Hepatocyte (in vitro differentiated cells): ENCODE data around the gene PTPDC1. TPM values are rescaled to one million over a fixed set of nuclear protein-coding genes. Genes with fewer than 3 reads are reported as not detected.
A peak's percentile ranks its signal among the peaks of the same experiment; 100 is the strongest.

Experiments used
- DNase-seq: peaks from one replicate; pipeline ENCODE4 v3.0.0-alpha.2; 2016; ENCODE audit warnings: low spot score
- H2AFZ ChIP-seq: fragments of 200-600 bp; sonication (generic); 2 replicates; pipeline ENCODE4 v1.6.0; 2016; ENCODE audit warnings: antibody characterized with exemption, mild to moderate bottlenecking
- H3K27ac ChIP-seq: fragments of 200-600 bp; sonication (generic); 2 replicates; pipeline ENCODE4 v1.5.1; 2016; ENCODE audit warnings: mild to moderate bottlenecking
- H3K27me3 ChIP-seq: fragments of 200-600 bp; sonication (generic); 2 replicates; pipeline ENCODE4 v1.6.1; 2016
- H3K36me3 ChIP-seq: fragments of 200-600 bp; sonication (generic); replicated peaks from 2 replicates; pipeline ENCODE4 v1.5.1; 2016; ENCODE audit warnings: low read depth; ENCODE audit not compliant: insufficient read depth
- H3K4me1 ChIP-seq: fragments of 200-600 bp; sonication (generic); 2 replicates; pipeline ENCODE4 v1.5.1; 2016; ENCODE audit warnings: mild to moderate bottlenecking, moderate library complexity; ENCODE audit not compliant: insufficient read depth
- H3K4me2 ChIP-seq: fragments of 200-600 bp; sonication (generic); 2 replicates; pipeline ENCODE4 v1.6.0; 2016
- H3K4me3 ChIP-seq: fragments of 200-600 bp; sonication (generic); 2 replicates; pipeline ENCODE4 v1.5.1; 2016; ENCODE audit warnings: mild to moderate bottlenecking
- H3K79me2 ChIP-seq: fragments of 200-600 bp; sonication (generic); 2 replicates; pipeline ENCODE4 v1.6.0; 2017; ENCODE audit warnings: mild to moderate bottlenecking
- H3K9me2 ChIP-seq: fragments of 200-600 bp; sonication (generic); replicated peaks from 2 replicates; pipeline ENCODE4 v1.6.0; 2017; ENCODE audit warnings: mild to moderate bottlenecking; ENCODE audit not compliant: insufficient read depth
- H3K9me3 ChIP-seq: fragments of 200-600 bp; sonication (generic); 2 replicates; pipeline ENCODE4 v1.5.1; 2016; ENCODE audit warnings: low read depth, mild to moderate bottlenecking
- H4K20me1 ChIP-seq: fragments of 200-600 bp; sonication (generic); 2 replicates; pipeline ENCODE4 v1.6.0; 2016; ENCODE audit warnings: mild to moderate bottlenecking; ENCODE audit not compliant: insufficient read depth, poor library complexity, severe bottlenecking
- EZH2 ChIP-seq: fragments of 200-600 bp; sonication (generic); IDR thresholded peaks from 2 replicates; pipeline ENCODE4 v1.6.1; 2016; ENCODE audit warnings: antibody characterized with exemption, mild to moderate bottlenecking, borderline replicate concordance
- EZH2phosphoT487 ChIP-seq: fragments of 200-600 bp; sonication (generic); IDR thresholded peaks from one replicate; pipeline ENCODE4 v1.6.1; 2018; ENCODE audit warnings: antibody characterized with exemption, mild to moderate bottlenecking, low read depth, moderate library complexity; ENCODE audit not compliant: unreplicated experiment, severe bottlenecking
- WGBS: methylation state at CpG from one replicate; pipeline ENCODE4 v1.1.6; 2016; ENCODE audit warnings: low lambda C conversion rate; ENCODE audit errors: missing lambda C conversion rate; 5-methylcytosine and 5-hydroxymethylcytosine counted together
- polyA plus RNA-seq: library from polyadenylated mRNA; unstranded; fragments of >200 nt; fragmentation: Nextera tagmentation; extraction: Ambion mirVana; gene quantifications from 2 replicates; pipeline ENCODE4 v1.2.1, GENCODE V29; 2016
- total RNA-seq: library from RNA; depleted of rRNA; stranded (reverse); fragments of >200 nt; gene quantifications from 2 replicates; pipeline ENCODE4 v1.2.3, GENCODE V29; 2014
- TF ChIP-seq, protein P1 (sequence below): fragments of 200-600 bp; sonication (generic); IDR thresholded peaks from 2 replicates; pipeline ENCODE4 v1.5.1; 2016; ENCODE audit warnings: antibody characterized with exemption, mild to moderate bottlenecking; ENCODE audit not compliant: poor library complexity

PTPDC1 gene
- total and polyA plus RNA-seq, 2 experiments from 2014 or later = 2.4 to 7.5 TPM

DNA sequence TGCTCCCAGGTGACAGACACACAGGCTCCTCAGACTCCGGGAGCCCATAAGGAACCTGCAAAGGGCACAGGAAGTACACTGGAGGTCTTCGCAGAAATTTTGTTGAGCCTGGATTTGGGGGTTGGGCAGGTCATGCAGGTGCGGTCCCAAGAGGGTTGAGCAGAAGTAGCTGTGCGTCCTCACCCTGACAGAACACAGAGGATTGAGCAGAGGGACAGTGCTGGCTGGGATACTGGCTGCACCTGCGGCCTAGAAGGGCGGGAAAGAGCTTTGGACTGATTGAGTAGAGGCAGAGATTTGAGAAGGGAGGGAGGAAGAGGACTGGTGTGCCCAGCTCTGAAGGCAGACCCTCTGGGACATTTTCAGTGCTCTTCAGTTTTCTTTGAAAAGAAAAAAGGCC is 65.4 kb downstream of the PTPDC1 start:
- TF ChIP-seq EZH2 (no peak), EZH2phosphoT487 (no peak)
- TF ChIP-seq, protein P1, sequence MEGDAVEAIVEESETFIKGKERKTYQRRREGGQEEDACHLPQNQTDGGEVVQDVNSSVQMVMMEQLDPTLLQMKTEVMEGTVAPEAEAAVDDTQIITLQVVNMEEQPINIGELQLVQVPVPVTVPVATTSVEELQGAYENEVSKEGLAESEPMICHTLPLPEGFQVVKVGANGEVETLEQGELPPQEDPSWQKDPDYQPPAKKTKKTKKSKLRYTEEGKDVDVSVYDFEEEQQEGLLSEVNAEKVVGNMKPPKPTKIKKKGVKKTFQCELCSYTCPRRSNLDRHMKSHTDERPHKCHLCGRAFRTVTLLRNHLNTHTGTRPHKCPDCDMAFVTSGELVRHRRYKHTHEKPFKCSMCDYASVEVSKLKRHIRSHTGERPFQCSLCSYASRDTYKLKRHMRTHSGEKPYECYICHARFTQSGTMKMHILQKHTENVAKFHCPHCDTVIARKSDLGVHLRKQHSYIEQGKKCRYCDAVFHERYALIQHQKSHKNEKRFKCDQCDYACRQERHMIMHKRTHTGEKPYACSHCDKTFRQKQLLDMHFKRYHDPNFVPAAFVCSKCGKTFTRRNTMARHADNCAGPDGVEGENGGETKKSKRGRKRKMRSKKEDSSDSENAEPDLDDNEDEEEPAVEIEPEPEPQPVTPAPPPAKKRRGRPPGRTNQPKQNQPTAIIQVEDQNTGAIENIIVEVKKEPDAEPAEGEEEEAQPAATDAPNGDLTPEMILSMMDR = no peak
- WGBS = 80% methylated on average over 6 of the region's 6 CpGs
- no peaks in the 10 kb centered on the region for H4K20me1 ChIP-seq
- no peaks in the 10 kb centered on the region for H3K9me3 ChIP-seq
- H2AFZ ChIP-seq = no peak overlapping the region
- no peak overlapping the region for H3K27ac ChIP-seq
- H3K27me3 ChIP-seq = no peaks in the 10 kb centered on the region
- no peaks in the 10 kb centered on the region for H3K36me3 ChIP-seq
- H3K4me3 ChIP-seq = no peak overlapping the region
- H3K4me1 ChIP-seq = peaks cover 11% of the 10 kb centered on the region
- H3K4me2 ChIP-seq = no peak overlapping the region
- H3K9me2 ChIP-seq = no peaks in the 10 kb centered on the region
- no peak for DNase-seq
- H3K79me2 ChIP-seq = no peaks in the 10 kb centered on the region

DNA sequence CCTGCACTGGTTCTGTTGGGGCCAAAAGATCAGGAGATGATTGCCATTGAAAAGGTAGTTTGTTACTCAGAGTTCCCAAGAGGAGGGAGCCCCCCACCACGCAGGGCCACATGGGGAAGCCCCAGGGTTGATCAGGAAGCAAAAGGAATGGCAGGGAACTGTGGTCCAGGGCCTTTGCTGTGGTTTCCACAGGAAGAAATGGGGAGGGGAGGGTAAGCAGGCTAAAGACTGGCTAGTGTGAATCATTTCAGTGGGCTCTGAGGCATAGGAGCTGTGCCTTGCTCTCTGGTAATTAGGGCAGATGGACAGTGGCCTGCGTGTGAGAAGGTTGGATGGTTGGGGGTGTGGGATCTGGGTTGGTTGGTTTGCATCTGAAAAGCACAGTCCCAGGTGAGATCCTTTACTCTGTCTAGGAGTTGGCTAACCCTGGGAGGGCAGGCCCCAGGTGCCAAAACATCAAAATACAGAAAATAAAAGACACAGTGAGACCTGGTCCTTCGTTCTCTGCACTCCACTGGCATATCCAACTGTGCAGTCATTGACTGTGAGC is 66.1 kb downstream of the PTPDC1 start:
- no peak overlapping the region for H3K27ac ChIP-seq
- H3K9me3 ChIP-seq = no peaks in the 10 kb centered on the region
- no peak overlapping the region for H3K4me3 ChIP-seq
- TF ChIP-seq EZH2phosphoT487 = no peak
- H3K9me2 ChIP-seq = no peaks in the 10 kb centered on the region
- peaks cover 11% of the 10 kb centered on the region for H3K4me1 ChIP-seq
- H3K27me3 ChIP-seq = no peaks in the 10 kb centered on the region
- whole genome bisulfite sequencing = 82% methylated on average over 3 of the region's 3 CpGs
- H4K20me1 ChIP-seq = no peaks in the 10 kb centered on the region
- H3K4me2 ChIP-seq = no peak overlapping the region
- H3K36me3 ChIP-seq = no peaks in the 10 kb centered on the region
- H3K79me2 ChIP-seq = no peaks in the 10 kb centered on the region
- H2AFZ ChIP-seq = no peak overlapping the region
- DNase-seq = no peak

GRCh38 chr9:94150890-94151650 is 66.8 kb downstream of the PTPDC1 start:
- Histone ChIP-seq H3K9me2 (no peaks in the 10 kb centered on the region), H3K9me3 (no peaks in the 10 kb centered on the region), H3K4me2 (peak overlapping the region; percentile 25), H3K36me3 (no peaks in the 10 kb centered on the region), H3K79me2 (no peaks in the 10 kb centered on the region), H2AFZ (no peak overlapping the region), H3K4me3 (no peak overlapping the region), H3K27me3 (no peaks in the 10 kb centered on the region), H3K27ac (no peak overlapping the region), H4K20me1 (no peaks in the 10 kb centered on the region), H3K4me1 (peaks cover 11% of the 10 kb centered on the region)
- no peak for DNase-seq
- no peak for TF ChIP-seq EZH2
- TF ChIP-seq, protein P1 = no peak
- TF ChIP-seq EZH2phosphoT487 = no peak
- 58% methylated on average over 11 of the region's 11 CpGs for WGBS

- Histone ChIP-seq H3K36me3 (no peaks in the 10 kb centered on the region), H3K27ac (no peak overlapping the region), H3K79me2 (no peaks in the 10 kb centered on the region), H2AFZ (no peak overlapping the region), H3K27me3 (no peaks in the 10 kb centered on the region), H3K4me3 (no peak overlapping the region), H3K4me1 (peaks cover 18% of the 10 kb centered on the region), H3K9me3 (no peaks in the 10 kb centered on the region), H3K9me2 (no peaks in the 10 kb centered on the region), H3K4me2 (no peak overlapping the region), H4K20me1 (no peaks in the 10 kb centered on the region)
- WGBS = 71% methylated on average over 1 of the region's 1 CpG
- no peak for DNase-seq
- TF ChIP-seq EZH2phosphoT487 = no peak
- TF ChIP-seq EZH2 = no peak
- TF ChIP-seq, protein P1 = no peak
Observed at GRCh38 chr9:94153905-94154304, 69.6 kb downstream of the PTPDC1 start.
